Trophoblast cell (in vitro differentiated cells and primary cell): ENCODE measurements around the gene MYO5A.
A peak's percentile ranks its signal among the peaks of the same experiment; 100 is the strongest.

Experiments
- DNase-seq, 2 donors: peaks; one replicate each; pipeline ENCODE4 v3.0.0-alpha.2; 2016
- H2AFZ ChIP-seq: 2 replicates; pipeline ENCODE4 v1.6.1; 2013; ENCODE audit warnings: low read length, moderate library complexity, mild to moderate bottlenecking; ENCODE audit not compliant: insufficient read depth, poor library complexity
- H2AK5ac ChIP-seq: 2 replicates; pipeline ENCODE4 v1.6.1; 2013; ENCODE audit warnings: mild to moderate bottlenecking, low read length
- H2BK120ac ChIP-seq: 2 replicates; pipeline ENCODE4 v1.6.1; 2013; ENCODE audit warnings: low read length, mild to moderate bottlenecking, moderate library complexity; ENCODE audit not compliant: insufficient read depth, poor library complexity
- H2BK12ac ChIP-seq: 2 replicates; pipeline ENCODE4 v1.6.1; 2013; ENCODE audit warnings: mild to moderate bottlenecking, low read length, moderate library complexity
- H2BK5ac ChIP-seq: 2 replicates; pipeline ENCODE4 v1.6.1; 2013; ENCODE audit warnings: low read length, low read depth, moderate library complexity, mild to moderate bottlenecking; ENCODE audit not compliant: poor library complexity
- H3K14ac ChIP-seq: 2 replicates; pipeline ENCODE4 v1.6.1; 2013; ENCODE audit warnings: mild to moderate bottlenecking, low read length
- H3K18ac ChIP-seq: 2 replicates; pipeline ENCODE4 v1.6.1; 2013; ENCODE audit warnings: mild to moderate bottlenecking, low read length
- H3K23ac ChIP-seq: 2 replicates; pipeline ENCODE4 v1.6.1; 2013; ENCODE audit warnings: low read length
- H3K27ac ChIP-seq: 2 replicates; pipeline ENCODE4 v1.5.1; 2013; ENCODE audit warnings: low read depth, mild to moderate bottlenecking, inconsistent platforms, low read length, moderate library complexity
- H3K27me3 ChIP-seq: 2 replicates; pipeline ENCODE4 v1.6.1; 2013; ENCODE audit warnings: inconsistent platforms, mild to moderate bottlenecking, low read length, moderate library complexity; ENCODE audit not compliant: insufficient read depth
- H3K36me3 ChIP-seq, 2 experiments: 1 replicate in 1 of 2; 2 replicates in 1 of 2; pipeline ENCODE4 v1.6.1; 2013; ENCODE audit warnings: low read length in 2 of 2, mild to moderate bottlenecking in 2 of 2, moderate library complexity in 1 of 2; ENCODE audit not compliant: insufficient read depth in 2 of 2, control insufficient read depth in 1 of 2
- H3K4ac ChIP-seq: 2 replicates; pipeline ENCODE4 v1.6.1; 2013; ENCODE audit warnings: low read depth, mild to moderate bottlenecking, low read length, moderate library complexity
- H3K4me1 ChIP-seq, 2 experiments: 1 replicate in 1 of 2; 2 replicates in 1 of 2; pipeline ENCODE4 v1.6.1; 2013; ENCODE audit warnings: low read length in 2 of 2, mild to moderate bottlenecking in 2 of 2, moderate library complexity in 1 of 2; ENCODE audit not compliant: insufficient read depth in 2 of 2, control insufficient read depth in 1 of 2
- H3K4me2 ChIP-seq: 2 replicates; pipeline ENCODE4 v1.6.1; 2013; ENCODE audit warnings: inconsistent platforms, mild to moderate bottlenecking, low read length, moderate library complexity
- H3K4me3 ChIP-seq: 2 replicates; pipeline ENCODE4 v1.5.1; 2013; ENCODE audit warnings: mild to moderate bottlenecking, low read depth, low read length, inconsistent platforms
- H3K79me1 ChIP-seq: one replicate; pipeline ENCODE4 v1.6.1; 2013; ENCODE audit warnings: low read length
- H3K79me2 ChIP-seq: 2 replicates; pipeline ENCODE4 v1.6.1; 2013; ENCODE audit warnings: low read length, mild to moderate bottlenecking; ENCODE audit not compliant: control insufficient read depth, insufficient read depth, poor library complexity
- H3K9ac ChIP-seq: 2 replicates; pipeline ENCODE4 v1.6.1; 2013; ENCODE audit warnings: mild to moderate bottlenecking, low read length
- H3K9me3 ChIP-seq: 2 replicates; pipeline ENCODE4 v1.6.1; 2013; ENCODE audit warnings: low read depth, mild to moderate bottlenecking, control low read depth, inconsistent platforms, low read length; ENCODE audit not compliant: insufficient read depth
- H4K12ac ChIP-seq: 2 replicates; pipeline ENCODE4 v1.6.1; 2013; ENCODE audit warnings: low read depth, mild to moderate bottlenecking, low read length, moderate library complexity
- H4K8ac ChIP-seq: 2 replicates; pipeline ENCODE4 v1.6.1; 2013; ENCODE audit warnings: low read depth, mild to moderate bottlenecking, low read length, moderate library complexity
- H4K91ac ChIP-seq: one replicate; pipeline ENCODE4 v1.6.1; 2013; ENCODE audit warnings: low read depth, mild to moderate bottlenecking, low read length, moderate library complexity
- WGBS: extraction: QIAGEN DNeasy Blood & Tissue Kit; methylation state at CpG from one replicate; pipeline ENCODE4 v1.1.7; 2013; ENCODE audit warnings: missing lambda C conversion rate; ENCODE audit not compliant: insufficient read length, insufficient coverage; ENCODE audit errors: extremely low coverage; 5-methylcytosine and 5-hydroxymethylcytosine counted together

MYO5A gene

GRCh38 chr15:52361975-52362494 lies 166.6 kb downstream of the MYO5A start:
- no peak for DNase-seq
- H3K4me2 ChIP-seq = no peak overlapping the region
- no peak overlapping the region for H4K91ac ChIP-seq
- no peaks in the 10 kb centered on the region for H3K27me3 ChIP-seq
- no peak overlapping the region for H2BK120ac ChIP-seq
- no peaks in the 10 kb centered on the region for H3K9me3 ChIP-seq
- no peak overlapping the region for H2AFZ ChIP-seq
- H3K18ac ChIP-seq = no peak overlapping the region
- H4K8ac ChIP-seq = no peak overlapping the region
- WGBS = no CpG with 5 or more reads among the region's 4 CpGs
- H2BK5ac ChIP-seq = no peak overlapping the region
- H3K4me3 ChIP-seq = no peak overlapping the region
- H3K23ac ChIP-seq = no peak overlapping the region
- peaks cover 0 to 4% of the 10 kb centered on the region in 2 experiments for H3K4me1 ChIP-seq
- H3K9ac ChIP-seq = no peak overlapping the region
- no peak overlapping the region for H4K12ac ChIP-seq
- no peak overlapping the region for H2AK5ac ChIP-seq
- no peak overlapping the region for H2BK12ac ChIP-seq
- no peak overlapping the region for H3K14ac ChIP-seq
- H3K79me2 ChIP-seq = no peaks in the 10 kb centered on the region
- no peak overlapping the region for H3K4ac ChIP-seq
- no peaks in the 10 kb centered on the region for H3K36me3 ChIP-seq
- H3K27ac ChIP-seq = no peak overlapping the region
- H3K79me1 ChIP-seq = no peaks in the 10 kb centered on the region

- Histone ChIP-seq H4K12ac (no peak overlapping the region), H2BK12ac (no peak overlapping the region), H3K9ac (no peak overlapping the region), H3K9me3 (no peaks in the 10 kb centered on the region), H2BK120ac (no peak overlapping the region), H3K27ac (no peak overlapping the region), H4K8ac (no peak overlapping the region), H2BK5ac (no peak overlapping the region), H3K4me2 (no peak overlapping the region), H2AFZ (no peak overlapping the region), H3K36me3 (no peaks in the 10 kb centered on the region), H3K79me1 (no peaks in the 10 kb centered on the region), H3K23ac (no peak overlapping the region), H3K14ac (no peak overlapping the region), H3K27me3 (no peaks in the 10 kb centered on the region), H4K91ac (no peak overlapping the region), H3K4me3 (no peak overlapping the region), H2AK5ac (no peak overlapping the region), H3K4ac (no peak overlapping the region), H3K79me2 (no peaks in the 10 kb centered on the region), H3K4me1 (peaks cover 0 to 4% of the 10 kb centered on the region in 2 experiments), H3K18ac (no peak overlapping the region)
- WGBS = no CpG with 5 or more reads among the region's 4 CpGs
- DNase-seq = peak in 1 of 2 donors; percentile 21
Observed at GRCh38 chr15:52361494-52361893, 167.2 kb downstream of the MYO5A start.

- DNase-seq = no peak
- Histone ChIP-seq H4K12ac (no peak overlapping the region), H3K79me2 (no peaks in the 10 kb centered on the region), H3K4me1 (peaks cover 0 to 4% of the 10 kb centered on the region in 2 experiments), H3K4me2 (no peak overlapping the region), H3K27me3 (no peaks in the 10 kb centered on the region), H3K4ac (no peak overlapping the region), H3K9me3 (no peaks in the 10 kb centered on the region), H3K18ac (no peak overlapping the region), H3K27ac (no peak overlapping the region), H3K23ac (no peak overlapping the region), H2BK120ac (no peak overlapping the region), H3K9ac (no peak overlapping the region), H2AK5ac (no peak overlapping the region), H2BK5ac (no peak overlapping the region), H2AFZ (no peak overlapping the region), H3K36me3 (no peaks in the 10 kb centered on the region), H3K4me3 (no peak overlapping the region), H3K79me1 (no peaks in the 10 kb centered on the region), H2BK12ac (no peak overlapping the region), H4K91ac (no peak overlapping the region), H3K14ac (no peak overlapping the region), H4K8ac (no peak overlapping the region)
- WGBS = no CpG with 5 or more reads among the region's 9 CpGs
Observed at GRCh38 chr15:52360229-52361203, 168.2 kb downstream of the MYO5A start.

GRCh38 chr15:52359722-52360121 lies 169.0 kb downstream of the MYO5A start:
- H3K4me2 ChIP-seq = no peak overlapping the region
- H2AK5ac ChIP-seq = no peak overlapping the region
- H3K79me2 ChIP-seq = no peaks in the 10 kb centered on the region
- H3K27ac ChIP-seq = no peak overlapping the region
- no peak overlapping the region for H4K91ac ChIP-seq
- no peak overlapping the region for H2BK12ac ChIP-seq
- H3K9me3 ChIP-seq = no peaks in the 10 kb centered on the region
- no peak overlapping the region for H2AFZ ChIP-seq
- H2BK5ac ChIP-seq = no peak overlapping the region
- WGBS = no CpG with 5 or more reads among the region's 1 CpG
- no peak for DNase-seq
- H3K4me1 ChIP-seq = peaks cover 0 to 4% of the 10 kb centered on the region in 2 experiments
- H3K27me3 ChIP-seq = no peaks in the 10 kb centered on the region
- no peak overlapping the region for H3K14ac ChIP-seq
- H2BK120ac ChIP-seq = no peak overlapping the region
- H3K36me3 ChIP-seq = no peaks in the 10 kb centered on the region
- H3K9ac ChIP-seq = no peak overlapping the region
- no peak overlapping the region for H3K4ac ChIP-seq
- H3K79me1 ChIP-seq = no peaks in the 10 kb centered on the region
- no peak overlapping the region for H3K23ac ChIP-seq
- no peak overlapping the region for H4K8ac ChIP-seq
- no peak overlapping the region for H4K12ac ChIP-seq
- H3K18ac ChIP-seq = no peak overlapping the region
- H3K4me3 ChIP-seq = no peak overlapping the region
